NCI-H345 treated with DMSO at 0.1 percent for 48 hours (cell line): ENCODE results near the gene TLE5.

Experiments
- DNase-seq: peaks from one replicate; lab custom pipeline; 2025; ENCODE audit not compliant: unreplicated experiment; lab: John Stamatoyannopoulos, UW

The TLE5 gene, protein sequence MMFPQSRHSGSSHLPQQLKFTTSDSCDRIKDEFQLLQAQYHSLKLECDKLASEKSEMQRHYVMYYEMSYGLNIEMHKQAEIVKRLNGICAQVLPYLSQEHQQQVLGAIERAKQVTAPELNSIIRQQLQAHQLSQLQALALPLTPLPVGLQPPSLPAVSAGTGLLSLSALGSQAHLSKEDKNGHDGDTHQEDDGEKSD

GRCh38 chr19:3062165-3063105 lies at the start of gene TLE5:
TLE5 (minus strand) TSS chr19:3062495; CDS start chr19:3062200, 295 bp downstream.
- peak; percentile 19 for DNase-seq

- DNase-seq, result no peak
Observed at GRCh38 chr19:3111586-3112247, 49.4 kb upstream of the TLE5 start.

GRCh38 chr19:3110126-3110825 lies 48.0 kb upstream of the TLE5 start:
- DNase-seq, result no peak

GRCh38 chr19:3109491-3109890 lies 47.2 kb upstream of the TLE5 start:
- DNase-seq, result no peak

DNA sequence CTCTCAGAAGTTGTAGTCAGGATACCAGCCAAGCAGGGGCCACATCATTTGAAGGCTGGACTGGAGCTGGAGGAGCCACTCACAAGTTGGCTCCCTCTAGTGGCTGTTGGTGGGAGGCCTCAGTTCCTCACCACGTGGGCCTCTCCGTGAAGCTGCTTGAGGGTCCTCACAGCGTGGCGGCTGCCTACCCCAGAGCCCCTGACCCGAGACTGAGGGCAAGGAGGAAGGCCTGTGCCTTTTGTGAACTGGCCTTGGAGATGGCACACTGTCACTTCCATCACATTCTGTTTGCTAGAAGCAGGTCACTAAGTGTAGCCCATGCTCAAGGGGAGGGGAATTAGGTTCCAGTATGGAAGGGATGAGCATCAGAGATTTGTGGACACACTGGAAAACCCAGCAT lies 46.5 kb upstream of the TLE5 start:
- peak; percentile 18 for DNase-seq

DNA sequence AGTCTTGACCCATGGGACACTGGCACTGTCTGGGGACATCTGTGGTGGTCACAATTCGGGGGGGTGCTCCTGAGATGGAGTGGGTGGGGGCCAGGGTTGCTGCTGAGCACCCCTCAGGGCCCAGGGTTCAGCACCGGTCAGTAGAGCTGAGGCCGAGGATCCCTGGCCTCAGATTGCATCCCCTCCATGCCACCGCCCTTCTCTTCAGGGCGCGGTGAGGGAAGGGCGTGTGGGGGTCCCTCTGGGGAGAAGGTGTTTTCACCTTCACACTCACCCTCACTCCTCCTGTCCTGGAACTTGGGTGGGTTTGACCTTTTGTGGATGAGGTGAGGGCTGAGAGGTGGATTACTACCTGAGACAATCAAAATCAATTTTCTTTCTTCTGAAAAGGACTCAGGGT lies 45.4 kb upstream of the TLE5 start:
- DNase-seq, result no peak

DNA sequence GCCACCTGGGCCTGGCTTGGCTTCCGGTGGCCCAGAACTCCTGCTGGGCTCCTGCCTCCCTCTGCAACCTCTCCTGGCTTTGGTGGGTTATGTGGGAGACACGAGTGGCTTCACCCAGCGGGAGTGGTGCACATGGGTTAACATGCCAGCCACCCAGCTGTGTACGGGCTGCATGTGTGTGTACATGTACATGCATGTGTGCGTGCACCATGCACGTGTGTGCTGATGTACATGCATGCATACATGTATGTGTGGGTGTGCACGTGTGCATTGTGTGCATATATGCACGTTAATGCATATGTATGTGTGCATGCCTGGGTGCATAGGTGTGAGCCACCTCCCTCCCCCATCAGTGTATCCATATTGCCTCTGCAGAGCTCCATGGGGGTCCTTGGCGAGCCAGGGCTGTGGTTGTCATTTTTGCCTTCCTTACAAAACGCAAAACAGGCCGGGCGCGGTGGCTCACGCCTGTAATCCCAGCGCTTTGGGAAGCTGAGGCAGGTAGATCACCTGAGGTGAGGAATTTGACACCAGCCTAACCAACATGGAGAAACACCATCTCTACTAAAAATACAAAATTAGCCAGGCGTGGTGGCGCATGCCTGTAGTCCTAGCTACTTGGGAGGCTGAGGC lies 44.3 kb upstream of the TLE5 start:
- no peak for DNase-seq

DNA sequence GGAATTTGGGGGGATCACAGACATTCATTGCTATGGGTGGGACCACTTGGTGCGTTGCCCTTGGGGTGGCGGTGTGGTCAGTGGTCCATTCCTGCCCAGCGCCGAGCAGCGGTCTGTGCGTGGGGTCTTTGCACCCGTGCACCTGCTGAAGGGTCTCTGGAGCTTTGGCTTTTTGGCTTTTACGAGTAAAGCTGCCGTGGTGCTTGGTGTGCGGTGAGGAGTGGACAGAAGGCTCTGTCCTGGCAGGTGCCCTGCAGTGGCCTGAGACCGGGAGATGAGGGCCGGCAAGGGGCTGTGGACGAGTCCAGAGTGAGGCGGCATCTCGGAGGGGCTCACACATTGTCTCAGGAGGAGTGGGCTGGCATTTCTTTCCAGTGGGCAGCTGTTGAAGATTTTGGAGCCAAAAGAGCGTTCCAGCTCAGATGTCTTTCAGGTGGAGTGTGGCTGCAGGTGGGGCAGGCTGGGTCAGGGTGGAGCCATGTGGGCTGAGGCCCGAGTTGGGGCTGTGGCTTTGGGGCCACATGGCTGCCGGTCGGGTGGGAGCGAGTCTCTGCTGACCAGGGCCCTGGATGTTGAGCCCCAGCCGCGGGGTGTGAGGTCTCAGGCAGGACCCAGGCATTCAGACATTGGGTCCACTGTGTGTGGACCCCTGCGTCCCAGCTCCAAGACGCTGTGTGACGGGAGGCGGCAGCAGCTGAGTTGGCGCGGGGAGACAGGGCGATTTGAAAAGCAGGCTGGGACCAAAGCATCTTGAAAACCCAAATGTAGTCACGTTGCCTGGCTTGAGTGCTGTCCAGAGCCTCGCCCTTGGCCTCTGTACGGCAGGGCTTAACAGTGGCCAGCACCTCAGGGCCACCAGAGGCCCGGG lies 43.6 kb upstream of the TLE5 start:
- no peak for DNase-seq

- no peak for DNase-seq
Observed at GRCh38 chr19:3104708-3104983, 42.4 kb upstream of the TLE5 start.

DNA sequence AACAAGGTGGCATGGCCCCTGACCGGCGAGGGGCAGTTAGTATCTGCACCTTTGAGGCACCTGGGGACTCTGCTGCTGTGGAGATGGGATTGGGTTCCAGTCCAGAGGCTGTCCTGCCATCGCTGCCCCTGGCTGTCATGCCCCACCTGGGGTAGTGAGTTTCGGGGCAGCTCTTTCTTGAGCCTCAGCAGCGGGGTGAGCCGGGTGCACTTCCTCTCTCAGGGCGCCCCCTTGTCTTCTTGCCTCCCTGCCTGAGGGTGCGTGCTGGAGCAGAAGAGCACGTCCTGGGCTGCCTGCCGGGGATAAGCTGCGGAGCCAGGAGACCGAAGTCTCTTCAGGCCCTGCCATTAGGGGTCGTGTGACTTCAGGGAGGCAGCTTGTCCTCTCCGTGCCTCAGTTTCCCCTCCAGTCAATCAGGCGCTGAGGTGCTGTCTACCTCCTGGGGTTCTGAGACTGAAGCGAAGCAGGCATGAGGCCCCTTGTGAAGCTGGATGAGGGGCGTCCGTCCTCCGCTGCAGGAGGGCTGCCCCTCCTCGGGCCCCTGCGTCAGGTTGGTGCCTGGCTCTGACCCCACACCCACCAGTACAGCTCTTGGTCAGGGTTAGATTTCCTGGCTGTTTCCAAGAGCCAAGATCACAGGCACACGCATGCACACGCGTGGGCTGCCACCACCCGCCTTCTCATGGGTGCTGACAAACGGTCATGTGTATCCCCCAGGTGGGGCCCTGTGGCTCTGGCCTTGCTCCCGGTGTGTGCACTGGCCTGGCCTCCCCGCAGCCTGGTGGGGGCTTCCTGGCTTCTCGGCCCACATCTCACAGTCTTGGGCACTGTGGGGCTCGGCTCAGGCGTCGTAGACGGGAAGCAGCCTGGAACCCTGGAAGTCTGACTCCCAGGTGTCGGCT lies 40.2 kb upstream of the TLE5 start:
- no peak for DNase-seq

- no peak for DNase-seq
Observed at GRCh38 chr19:3100747-3101730, 38.7 kb upstream of the TLE5 start.

DNA sequence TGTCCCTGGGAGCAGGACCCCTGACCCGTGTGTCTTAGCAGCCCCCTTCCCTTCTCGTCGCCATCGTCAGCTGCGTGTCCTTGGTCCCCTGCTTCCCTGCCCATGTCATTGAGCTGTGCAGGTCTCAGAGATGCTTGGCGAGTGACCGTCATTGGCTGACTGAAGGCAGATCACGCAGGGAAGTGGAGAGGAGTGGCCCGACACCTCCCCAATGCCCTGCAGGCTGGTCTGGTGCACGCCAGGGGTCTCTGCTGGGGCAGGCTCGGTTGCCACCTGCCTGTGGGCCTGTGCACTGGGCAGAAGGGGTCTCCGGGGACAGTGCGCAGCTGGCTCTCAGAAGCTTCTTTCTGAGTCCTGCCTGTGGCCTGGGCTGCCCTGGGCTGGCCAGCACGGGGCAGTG lies 38.0 kb upstream of the TLE5 start:
- DNase-seq, result no peak

- DNase-seq, result peak; percentile 15
Observed at GRCh38 chr19:3099347-3100145, 37.3 kb upstream of the TLE5 start.

DNA sequence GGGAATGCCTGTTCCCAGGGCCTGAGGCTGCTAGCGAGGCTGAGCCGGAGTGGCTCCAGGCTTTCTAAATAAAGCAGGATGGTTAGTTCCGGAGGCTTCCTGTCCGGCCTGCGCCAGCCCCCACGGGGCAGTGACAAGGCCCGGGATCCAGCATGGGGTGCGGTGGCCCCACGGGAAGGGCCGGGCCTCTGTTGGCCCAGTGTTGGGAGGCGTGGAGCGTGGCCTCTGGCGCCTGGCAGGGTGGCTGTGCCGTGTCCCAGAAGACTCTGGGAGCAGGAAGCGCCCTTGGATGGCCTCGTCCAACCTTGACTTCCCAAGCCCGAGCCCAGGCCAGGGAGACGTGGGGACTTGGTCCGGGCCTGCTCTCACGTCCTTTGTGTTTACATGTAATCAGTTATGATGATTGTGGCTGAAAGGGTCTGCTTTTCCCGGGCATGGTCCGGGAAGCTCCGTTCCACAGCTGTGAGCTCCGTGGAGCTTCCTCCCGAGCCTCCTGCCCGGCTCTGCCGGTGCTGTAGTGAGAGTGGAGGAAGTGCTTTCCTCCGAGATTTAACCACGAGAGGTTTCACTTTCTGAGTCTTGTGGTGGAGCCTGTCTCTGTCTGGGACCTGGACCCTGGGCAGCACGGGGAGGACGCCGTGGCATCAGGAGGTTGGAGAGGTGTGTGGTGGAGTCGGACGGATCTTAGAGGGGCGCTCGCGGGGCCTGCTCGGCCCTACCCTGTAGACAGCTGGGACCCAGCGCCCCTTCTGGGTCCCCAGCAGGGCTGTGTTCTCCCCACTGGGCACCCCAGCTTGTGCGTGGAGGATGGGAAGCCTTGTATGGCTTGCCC lies 36.4 kb upstream of the TLE5 start:
- DNase-seq, result no peak

GRCh38 chr19:3098141-3098514 lies 35.8 kb upstream of the TLE5 start:
- DNase-seq, result no peak

DNA sequence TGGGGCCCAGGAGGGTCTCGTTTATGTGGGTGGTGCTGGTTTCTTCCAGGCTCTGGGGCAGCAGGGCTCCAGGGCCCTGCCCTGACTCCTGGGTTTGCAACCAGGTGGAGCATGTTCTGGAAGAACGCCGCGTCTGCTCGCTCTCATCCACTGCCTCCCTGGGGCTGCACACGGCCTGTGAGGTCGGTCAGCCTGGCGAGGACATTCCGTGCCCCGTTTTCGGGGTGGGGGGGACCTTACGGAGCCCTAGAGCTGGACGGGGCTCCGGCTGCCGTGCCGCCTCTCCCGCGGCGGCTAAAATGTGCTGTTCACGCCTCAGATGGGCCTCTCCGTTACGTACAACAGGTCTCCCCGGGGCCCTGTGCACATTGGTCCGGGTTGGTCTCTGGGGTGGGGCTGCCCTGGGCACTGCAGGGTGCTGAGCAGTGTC lies 35.2 kb upstream of the TLE5 start:
- DNase-seq, result no peak
